GM13976 (cell line): ENCODE measurements around the gene BRF1.

Experiments
- DNase-seq: peaks from one replicate; pipeline ENCODE4 v3.0.0; 2012; ENCODE audit warnings: low spot score
- in situ Hi-C: fragments of 300-500 bp; cut with MboI; formaldehyde crosslinking; loops from one replicate; pipeline ENCODE4 v1.12.0; 2022; ENCODE audit warnings: low sequenced_read_pairs, mixed read lengths, inconsistent platforms; ENCODE audit not compliant: unreplicated experiment
- TF ChIP-seq, protein P1 (sequence below): IDR thresholded peaks from 2 replicates; pipeline ENCODE4 v1.5.1; 2012; ENCODE audit warnings: borderline replicate concordance, mild to moderate bottlenecking; ENCODE audit not compliant: insufficient read depth; ENCODE audit errors: extremely low read depth, missing control alignments, control extremely low read depth

Gene BRF1

DNA sequence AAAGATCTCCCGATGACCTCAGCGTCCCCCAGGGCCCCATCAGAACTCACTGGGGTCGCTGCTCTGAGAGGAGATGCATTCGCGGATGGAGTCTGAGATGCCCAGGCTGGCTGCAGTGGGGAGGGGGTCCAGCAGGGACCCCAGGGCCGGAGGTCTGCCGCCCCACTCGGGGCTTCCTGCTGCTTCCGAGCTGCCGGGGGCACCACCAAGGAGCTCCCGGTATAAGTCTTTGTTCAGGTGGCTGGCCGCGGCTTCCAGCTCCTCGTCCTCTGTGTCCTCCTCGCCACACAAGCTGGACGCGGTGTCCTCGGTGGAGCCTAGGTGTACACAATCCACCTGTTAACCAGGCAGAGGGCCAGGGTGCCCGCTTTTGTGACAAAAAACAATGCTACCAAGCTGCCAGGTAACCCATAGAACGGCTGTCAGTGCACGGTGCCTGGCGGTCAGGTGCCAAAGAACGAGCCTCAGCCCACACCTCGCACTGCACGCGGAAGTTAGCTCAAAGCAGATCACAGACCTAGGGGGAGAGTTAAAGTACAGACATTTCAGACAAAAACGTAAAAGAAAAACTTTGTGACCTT lies 79.1 kb downstream of the BRF1 start:
- in situ Hi-C loops = no loop called here
- TF ChIP-seq, protein P1, sequence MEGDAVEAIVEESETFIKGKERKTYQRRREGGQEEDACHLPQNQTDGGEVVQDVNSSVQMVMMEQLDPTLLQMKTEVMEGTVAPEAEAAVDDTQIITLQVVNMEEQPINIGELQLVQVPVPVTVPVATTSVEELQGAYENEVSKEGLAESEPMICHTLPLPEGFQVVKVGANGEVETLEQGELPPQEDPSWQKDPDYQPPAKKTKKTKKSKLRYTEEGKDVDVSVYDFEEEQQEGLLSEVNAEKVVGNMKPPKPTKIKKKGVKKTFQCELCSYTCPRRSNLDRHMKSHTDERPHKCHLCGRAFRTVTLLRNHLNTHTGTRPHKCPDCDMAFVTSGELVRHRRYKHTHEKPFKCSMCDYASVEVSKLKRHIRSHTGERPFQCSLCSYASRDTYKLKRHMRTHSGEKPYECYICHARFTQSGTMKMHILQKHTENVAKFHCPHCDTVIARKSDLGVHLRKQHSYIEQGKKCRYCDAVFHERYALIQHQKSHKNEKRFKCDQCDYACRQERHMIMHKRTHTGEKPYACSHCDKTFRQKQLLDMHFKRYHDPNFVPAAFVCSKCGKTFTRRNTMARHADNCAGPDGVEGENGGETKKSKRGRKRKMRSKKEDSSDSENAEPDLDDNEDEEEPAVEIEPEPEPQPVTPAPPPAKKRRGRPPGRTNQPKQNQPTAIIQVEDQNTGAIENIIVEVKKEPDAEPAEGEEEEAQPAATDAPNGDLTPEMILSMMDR = no peak
- no peak for DNase-seq

GRCh38 chr14:105220699-105221597 lies 79.9 kb downstream of the BRF1 start:
- TF ChIP-seq, protein P1 = no peak
- DNase-seq = no peak
- in situ Hi-C loops = no loop called here

GRCh38 chr14:105219753-105220152 lies 81.0 kb downstream of the BRF1 start:
- in situ Hi-C loops = no loop called here
- TF ChIP-seq, protein P1 = no peak
- DNase-seq = no peak

DNA sequence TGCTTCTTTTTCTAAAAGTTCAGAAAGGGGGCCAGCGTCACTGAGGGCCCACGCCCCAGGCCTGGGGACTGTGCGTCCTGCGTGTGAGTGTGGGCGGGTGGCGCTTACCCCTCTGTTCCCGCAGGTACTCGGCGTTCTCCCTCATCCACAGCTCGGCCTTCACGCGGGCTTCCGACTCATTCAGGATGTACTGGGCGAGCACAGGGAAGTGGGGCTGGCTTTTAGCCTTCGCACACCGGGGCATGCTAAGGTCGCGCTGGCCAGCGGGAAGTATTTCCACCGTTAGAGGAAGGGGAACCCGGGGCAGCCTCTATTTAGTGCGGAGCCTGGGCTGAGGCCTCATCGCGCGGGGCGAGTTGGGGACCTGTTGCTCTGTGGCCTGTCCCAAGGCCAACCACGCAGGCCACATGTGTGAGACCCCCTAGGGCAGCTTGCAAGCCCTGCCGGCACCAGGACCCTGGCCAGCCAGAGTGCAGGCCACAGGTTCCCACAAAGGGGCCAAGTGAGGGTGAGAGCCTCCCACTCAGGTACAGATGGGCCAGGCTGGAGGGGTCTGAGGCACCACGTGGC lies 81.7 kb downstream of the BRF1 start:
- no peak for DNase-seq
- in situ Hi-C loops = no loop called here
- TF ChIP-seq, protein P1 = no peak

DNA sequence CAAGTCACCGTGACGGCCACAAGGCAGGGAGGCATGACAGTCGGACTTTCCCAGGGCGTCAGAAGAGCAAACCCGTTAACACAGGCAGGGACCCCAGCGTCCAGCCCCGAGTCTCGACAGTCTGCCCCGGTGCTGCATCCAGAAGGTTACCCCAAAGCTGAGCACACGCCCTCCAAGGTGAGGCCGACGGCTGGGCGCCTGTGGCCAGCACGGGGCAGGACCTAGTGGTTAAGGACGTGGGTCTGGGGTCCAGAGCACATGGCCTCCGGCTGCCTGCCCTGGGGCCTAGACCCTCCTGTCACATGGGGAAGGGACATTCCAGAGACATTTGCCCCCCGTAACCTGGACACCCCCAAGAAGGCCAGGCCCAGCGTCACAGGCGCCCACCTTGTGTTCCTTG lies 82.2 kb downstream of the BRF1 start:
- in situ Hi-C loops = no loop called here
- no peak for DNase-seq
- TF ChIP-seq, protein P1 = no peak

GRCh38 chr14:105217774-105218173 lies 83.0 kb downstream of the BRF1 start:
- in situ Hi-C loops = no loop called here
- DNase-seq = no peak
- TF ChIP-seq, protein P1 = no peak
